Mammary epithelial cell (primary cell): Measurements from ENCODE around the gene FHL3.

Source experiments
- EZH2 ChIP-seq: IDR thresholded peaks from 2 replicates; pipeline ENCODE4 v1.6.1; 2012; ENCODE audit warnings: low read length, inconsistent platforms, borderline replicate concordance
- TF ChIP-seq, protein P1 (sequence below), 2 donors: IDR thresholded peaks in 1 of 2; conservative IDR thresholded peaks in 1 of 2; 2 replicates each; pipeline ENCODE4 v1.5.1; 2011 to 2012; ENCODE audit warnings: inconsistent platforms in 2 of 2, low read length in 2 of 2, mild to moderate bottlenecking in 2 of 2, control low read depth in 1 of 2, low read depth in 1 of 2; ENCODE audit not compliant: insufficient read depth in 1 of 2; ENCODE audit errors: extremely low read depth in 1 of 2

DNA sequence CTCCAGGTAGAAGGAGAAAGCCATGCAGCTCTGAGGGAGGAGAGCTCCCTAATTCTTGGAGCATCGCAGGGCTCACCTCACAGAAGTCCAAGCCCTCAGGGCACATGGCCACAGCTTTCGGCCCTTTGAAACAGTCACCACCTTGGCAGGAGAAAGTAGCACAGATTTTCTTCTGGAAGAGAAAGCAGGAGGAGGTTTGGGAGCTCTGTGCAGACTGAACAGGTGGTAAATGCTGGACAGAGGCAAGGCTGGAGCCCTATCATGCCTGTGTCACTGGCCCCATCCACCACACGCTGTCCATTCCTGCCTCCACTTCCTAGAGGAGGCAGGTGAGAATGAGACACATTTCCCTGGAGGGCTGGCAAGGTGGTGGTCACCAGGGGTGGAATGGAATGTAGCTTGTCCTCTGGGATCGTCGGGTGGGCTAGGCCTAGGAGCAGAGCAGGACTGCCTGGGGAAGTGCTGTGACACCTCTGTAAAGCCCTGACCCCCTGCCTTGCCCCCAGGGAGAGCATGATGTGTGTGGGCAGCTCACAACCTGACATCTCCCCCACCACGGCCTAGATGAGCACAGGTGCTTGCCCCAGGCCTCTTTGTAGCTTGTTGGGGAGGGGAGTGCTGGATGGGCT, 55.7 kb downstream of the FHL3 start:
- TF ChIP-seq EZH2: no peak
- TF ChIP-seq, protein P1, sequence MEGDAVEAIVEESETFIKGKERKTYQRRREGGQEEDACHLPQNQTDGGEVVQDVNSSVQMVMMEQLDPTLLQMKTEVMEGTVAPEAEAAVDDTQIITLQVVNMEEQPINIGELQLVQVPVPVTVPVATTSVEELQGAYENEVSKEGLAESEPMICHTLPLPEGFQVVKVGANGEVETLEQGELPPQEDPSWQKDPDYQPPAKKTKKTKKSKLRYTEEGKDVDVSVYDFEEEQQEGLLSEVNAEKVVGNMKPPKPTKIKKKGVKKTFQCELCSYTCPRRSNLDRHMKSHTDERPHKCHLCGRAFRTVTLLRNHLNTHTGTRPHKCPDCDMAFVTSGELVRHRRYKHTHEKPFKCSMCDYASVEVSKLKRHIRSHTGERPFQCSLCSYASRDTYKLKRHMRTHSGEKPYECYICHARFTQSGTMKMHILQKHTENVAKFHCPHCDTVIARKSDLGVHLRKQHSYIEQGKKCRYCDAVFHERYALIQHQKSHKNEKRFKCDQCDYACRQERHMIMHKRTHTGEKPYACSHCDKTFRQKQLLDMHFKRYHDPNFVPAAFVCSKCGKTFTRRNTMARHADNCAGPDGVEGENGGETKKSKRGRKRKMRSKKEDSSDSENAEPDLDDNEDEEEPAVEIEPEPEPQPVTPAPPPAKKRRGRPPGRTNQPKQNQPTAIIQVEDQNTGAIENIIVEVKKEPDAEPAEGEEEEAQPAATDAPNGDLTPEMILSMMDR (conservative IDR thresholded peaks at IDR 0.05 in 1 of 2, IDR thresholded peaks at IDR 0.05 in 1 of 2; ENCODE audit: extremely low read depth in 1 of 2, insufficient read depth in 1 of 2, low read depth in 1 of 2, low read length in 2 of 2): no peak
